Duodenal mucosa (tissue), 2 donors: ENCODE results near the gene PLXNB1.

Experiments
- H3K27ac ChIP-seq: one replicate; pipeline ENCODE4 v1.7.0; 2013; ENCODE audit warnings: low read depth, low read length
- H3K27me3 ChIP-seq, 2 donors: one replicate each; pipeline ENCODE4 v1.7.0; 2013; ENCODE audit warnings: low read length in 2 of 2, control low read depth in 1 of 2; ENCODE audit not compliant: insufficient read depth in 2 of 2, control insufficient read depth in 1 of 2
- H3K36me3 ChIP-seq, 2 donors: one replicate each; pipeline ENCODE4 v1.7.0; 2013; ENCODE audit warnings: low read length in 2 of 2, control low read depth in 1 of 2; ENCODE audit not compliant: insufficient read depth in 2 of 2, control insufficient read depth in 1 of 2
- H3K4me1 ChIP-seq, 2 donors: one replicate each; pipeline ENCODE4 v1.7.0; 2013; ENCODE audit warnings: low read length in 2 of 2, control low read depth in 1 of 2; ENCODE audit not compliant: insufficient read depth in 2 of 2, control insufficient read depth in 1 of 2
- H3K4me3 ChIP-seq, 2 donors: one replicate each; pipeline ENCODE4 v1.7.0; 2013; ENCODE audit warnings: low read length in 2 of 2, low read depth in 1 of 2
- H3K9ac ChIP-seq, 2 donors: one replicate each; pipeline ENCODE4 v1.7.0; 2013; ENCODE audit warnings: low read length in 2 of 2, low read depth in 1 of 2
- H3K9me3 ChIP-seq, 2 donors: one replicate each; pipeline ENCODE4 v1.7.0; 2013; ENCODE audit warnings: low read length in 2 of 2, control low read depth in 1 of 2; ENCODE audit not compliant: control insufficient read depth in 1 of 2

Gene PLXNB1

GRCh38 chr3:48413086-48413485, 16.8 kb downstream of the PLXNB1 start:
- peaks cover 67 to 97% of the 10 kb centered on the region in 2 donors for H3K36me3 ChIP-seq
- H3K4me1 ChIP-seq: no peaks in the 10 kb centered on the region
- H3K27ac ChIP-seq: no peak overlapping the region
- no peaks in the 10 kb centered on the region for H3K27me3 ChIP-seq
- H3K9me3 ChIP-seq: no peaks in the 10 kb centered on the region
- H3K9ac ChIP-seq: no peak overlapping the region
- no peak overlapping the region for H3K4me3 ChIP-seq

DNA sequence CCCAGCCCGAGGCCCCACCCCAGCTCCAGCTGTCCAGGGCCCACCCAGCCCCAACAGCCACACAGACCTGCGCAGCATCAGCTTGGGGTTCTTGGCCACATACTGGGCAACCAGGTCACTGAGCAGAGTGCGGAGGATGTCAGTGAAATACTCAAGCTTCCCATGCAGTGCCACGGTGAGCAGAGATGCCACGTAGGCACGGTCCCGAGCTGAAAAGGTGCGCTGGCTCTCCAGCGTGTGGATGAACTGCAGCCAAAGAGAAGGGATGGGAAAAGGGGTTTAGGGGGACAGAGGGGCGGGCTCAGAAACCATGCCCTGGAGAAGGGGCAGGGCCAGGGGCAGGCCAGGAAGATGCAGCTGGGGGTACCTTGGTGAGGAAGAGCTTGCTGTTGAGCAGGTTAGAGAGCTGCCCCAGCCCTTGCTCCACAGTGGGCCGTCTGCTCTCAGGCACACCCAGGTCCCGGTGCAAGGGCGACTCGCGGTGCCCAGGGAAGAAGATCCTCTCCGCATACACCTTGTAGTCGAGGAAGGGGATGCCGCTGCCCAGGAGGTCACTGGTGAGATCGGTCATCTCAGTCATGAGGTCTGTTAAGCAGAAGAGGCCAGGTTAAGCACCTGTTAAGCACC, 17.4 kb downstream of the PLXNB1 start:
- no peaks in the 10 kb centered on the region for H3K4me1 ChIP-seq
- H3K4me3 ChIP-seq: no peak overlapping the region
- H3K27ac ChIP-seq: no peak overlapping the region
- H3K27me3 ChIP-seq: no peaks in the 10 kb centered on the region
- H3K36me3 ChIP-seq: peaks cover 64 to 93% of the 10 kb centered on the region in 2 donors
- no peak overlapping the region for H3K9ac ChIP-seq
- no peaks in the 10 kb centered on the region for H3K9me3 ChIP-seq

GRCh38 chr3:48411606-48412374, 18.1 kb downstream of the PLXNB1 start:
- peaks cover 64 to 93% of the 10 kb centered on the region in 2 donors for H3K36me3 ChIP-seq
- H3K27ac ChIP-seq: no peak overlapping the region
- H3K27me3 ChIP-seq: no peaks in the 10 kb centered on the region
- no peak overlapping the region for H3K4me3 ChIP-seq
- H3K9ac ChIP-seq: no peak overlapping the region
- no peaks in the 10 kb centered on the region for H3K9me3 ChIP-seq
- H3K4me1 ChIP-seq: no peaks in the 10 kb centered on the region

- H3K9ac ChIP-seq: no peak overlapping the region
- peaks cover 67 to 93% of the 10 kb centered on the region in 2 donors for H3K36me3 ChIP-seq
- no peaks in the 10 kb centered on the region for H3K4me1 ChIP-seq
- no peak overlapping the region for H3K4me3 ChIP-seq
- H3K9me3 ChIP-seq: no peaks in the 10 kb centered on the region
- no peak overlapping the region for H3K27ac ChIP-seq
- no peaks in the 10 kb centered on the region for H3K27me3 ChIP-seq
Observed at GRCh38 chr3:48411041-48411588, 18.8 kb downstream of the PLXNB1 start.

GRCh38 chr3:48410205-48411040, 19.5 kb downstream of the PLXNB1 start:
- Histone ChIP-seq H3K36me3 (peaks cover 65 to 93% of the 10 kb centered on the region in 2 donors), H3K4me3 (no peak overlapping the region), H3K27me3 (no peaks in the 10 kb centered on the region), H3K4me1 (no peaks in the 10 kb centered on the region), H3K9ac (no peak overlapping the region), H3K9me3 (no peaks in the 10 kb centered on the region), H3K27ac (no peak overlapping the region)

DNA sequence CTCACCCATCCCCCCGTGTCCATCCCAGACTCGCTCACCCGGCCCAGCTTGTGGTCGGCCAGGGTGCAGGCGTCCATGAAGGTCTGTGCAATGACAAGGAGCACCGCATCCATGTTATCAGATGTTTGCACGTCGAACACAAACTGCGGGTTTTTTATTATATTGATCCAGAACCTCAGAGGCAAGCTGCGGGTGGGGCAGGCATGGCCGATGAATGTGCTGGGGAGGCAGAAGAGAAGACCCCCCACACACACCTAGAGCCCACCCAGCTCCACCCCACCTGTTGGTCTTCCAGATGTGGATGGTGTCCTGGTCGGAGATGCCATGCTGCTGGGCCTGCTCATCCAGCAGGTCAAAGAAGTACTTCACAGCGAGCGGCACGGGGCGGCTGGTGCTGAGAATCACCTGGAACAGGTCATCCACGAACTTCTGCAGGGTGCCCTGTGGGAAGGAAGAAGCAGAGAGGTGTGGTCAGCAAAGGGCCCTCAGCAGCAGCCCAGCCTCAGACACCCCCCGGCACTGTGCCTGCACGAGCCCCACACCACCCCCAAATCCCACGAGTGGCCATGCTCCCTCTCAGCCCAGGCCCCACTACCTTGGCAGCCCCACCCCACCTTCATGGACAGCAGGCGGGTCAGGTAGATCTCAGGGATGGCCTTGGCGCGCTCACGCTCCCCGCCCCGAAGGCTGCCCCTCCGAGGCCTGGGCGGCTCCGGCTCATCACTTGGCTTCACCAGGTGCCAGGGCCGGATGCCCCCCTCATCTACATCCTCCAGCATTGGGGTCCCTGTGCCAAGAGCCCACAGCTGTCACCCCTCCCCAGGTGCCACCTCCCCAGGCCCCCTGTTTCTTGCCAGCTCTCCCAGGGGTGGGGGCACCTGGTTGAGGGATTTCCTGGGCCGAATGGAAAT, 20.3 kb downstream of the PLXNB1 start:
- Histone ChIP-seq H3K27me3 (no peaks in the 10 kb centered on the region), H3K36me3 (peaks cover 62 to 93% of the 10 kb centered on the region in 2 donors), H3K9me3 (no peaks in the 10 kb centered on the region), H3K4me1 (no peaks in the 10 kb centered on the region), H3K27ac (no peak overlapping the region), H3K9ac (no peak overlapping the region), H3K4me3 (no peak overlapping the region)

- Histone ChIP-seq H3K27ac (no peak overlapping the region), H3K4me3 (no peak overlapping the region), H3K4me1 (no peaks in the 10 kb centered on the region), H3K36me3 (peaks cover 59 to 93% of the 10 kb centered on the region in 2 donors), H3K9ac (no peak overlapping the region), H3K27me3 (no peaks in the 10 kb centered on the region), H3K9me3 (no peaks in the 10 kb centered on the region)
Observed at GRCh38 chr3:48408823-48409281, 21.0 kb downstream of the PLXNB1 start.

DNA sequence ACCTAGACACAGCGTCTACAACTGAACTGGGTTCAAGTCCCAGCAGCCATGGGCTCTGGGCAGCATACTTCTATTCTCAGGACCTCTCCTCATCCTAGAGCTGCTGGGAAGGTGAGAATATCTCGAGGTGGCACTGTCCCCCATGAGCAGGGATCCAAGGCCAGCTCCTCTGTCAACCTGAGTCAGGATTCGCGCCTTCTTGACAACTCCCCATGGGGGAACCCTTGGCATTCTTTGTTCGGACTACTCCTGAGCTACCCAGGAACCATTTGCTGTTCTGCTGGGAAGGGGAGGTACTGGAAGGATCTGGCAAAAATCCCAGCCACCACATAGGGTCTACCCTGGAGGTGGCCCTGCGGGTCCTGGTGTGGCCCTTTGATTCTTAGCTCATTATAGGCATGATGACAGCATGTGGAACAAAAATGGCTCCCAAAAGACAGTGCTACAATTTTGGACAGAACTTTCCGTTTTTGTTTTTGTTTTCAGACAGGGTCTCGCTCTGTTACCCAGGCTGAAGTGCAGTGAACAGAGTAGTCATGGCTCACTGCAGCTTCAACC, 22.3 kb downstream of the PLXNB1 start:
- no peaks in the 10 kb centered on the region for H3K27me3 ChIP-seq
- no peaks in the 10 kb centered on the region for H3K4me1 ChIP-seq
- no peak overlapping the region for H3K4me3 ChIP-seq
- H3K9ac ChIP-seq: no peak overlapping the region
- no peak overlapping the region for H3K27ac ChIP-seq
- H3K9me3 ChIP-seq: no peaks in the 10 kb centered on the region
- peaks cover 54 to 91% of the 10 kb centered on the region in 2 donors for H3K36me3 ChIP-seq
